ENCODE results near the gene EIPR1.
A peak's percentile ranks its signal among the peaks of the same experiment; 100 is the strongest.
"Not testable (repeated sequence)": the region's sequence is repeated elsewhere in the genome, so short reads cannot be mapped to it uniquely, and the experiment has no call there.

The EIPR1 gene

DNA sequence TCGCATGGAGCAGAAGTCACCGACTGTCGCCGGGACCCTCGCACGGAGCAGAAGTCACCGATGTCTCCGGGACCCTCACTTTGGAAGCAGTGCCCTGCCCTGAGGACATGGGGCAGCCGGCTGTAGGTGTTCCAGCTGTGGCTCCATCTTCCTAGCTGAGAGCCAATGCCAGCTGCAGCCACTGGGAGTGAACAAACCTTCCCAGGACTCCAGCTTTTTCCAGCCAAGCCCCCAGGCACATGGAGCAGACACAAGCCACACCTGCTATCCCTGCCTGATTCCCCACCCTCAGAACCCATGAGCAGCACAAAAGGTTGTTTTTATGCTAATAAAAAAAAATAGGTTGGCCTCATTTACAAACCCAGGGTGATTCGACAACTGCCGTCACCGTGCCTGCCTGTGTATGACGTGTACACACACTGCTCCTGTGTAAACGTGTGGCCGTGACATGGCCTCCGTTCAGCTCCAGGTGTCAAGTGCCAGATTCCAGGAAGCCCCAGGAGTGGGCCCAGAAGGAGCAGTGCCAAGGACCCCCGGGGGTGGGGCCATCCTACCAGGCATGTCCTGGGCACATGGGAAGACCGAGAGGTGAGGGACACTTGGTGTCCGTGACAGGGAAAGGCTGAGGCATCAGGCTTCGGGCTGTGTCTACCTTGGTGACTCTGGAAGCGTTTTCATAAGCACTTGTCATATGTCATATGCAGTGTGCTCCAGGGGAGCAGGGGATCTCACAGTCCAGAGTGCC, 91.5 kb downstream of the EIPR1 start:
- no peak for DNase-seq

DNA sequence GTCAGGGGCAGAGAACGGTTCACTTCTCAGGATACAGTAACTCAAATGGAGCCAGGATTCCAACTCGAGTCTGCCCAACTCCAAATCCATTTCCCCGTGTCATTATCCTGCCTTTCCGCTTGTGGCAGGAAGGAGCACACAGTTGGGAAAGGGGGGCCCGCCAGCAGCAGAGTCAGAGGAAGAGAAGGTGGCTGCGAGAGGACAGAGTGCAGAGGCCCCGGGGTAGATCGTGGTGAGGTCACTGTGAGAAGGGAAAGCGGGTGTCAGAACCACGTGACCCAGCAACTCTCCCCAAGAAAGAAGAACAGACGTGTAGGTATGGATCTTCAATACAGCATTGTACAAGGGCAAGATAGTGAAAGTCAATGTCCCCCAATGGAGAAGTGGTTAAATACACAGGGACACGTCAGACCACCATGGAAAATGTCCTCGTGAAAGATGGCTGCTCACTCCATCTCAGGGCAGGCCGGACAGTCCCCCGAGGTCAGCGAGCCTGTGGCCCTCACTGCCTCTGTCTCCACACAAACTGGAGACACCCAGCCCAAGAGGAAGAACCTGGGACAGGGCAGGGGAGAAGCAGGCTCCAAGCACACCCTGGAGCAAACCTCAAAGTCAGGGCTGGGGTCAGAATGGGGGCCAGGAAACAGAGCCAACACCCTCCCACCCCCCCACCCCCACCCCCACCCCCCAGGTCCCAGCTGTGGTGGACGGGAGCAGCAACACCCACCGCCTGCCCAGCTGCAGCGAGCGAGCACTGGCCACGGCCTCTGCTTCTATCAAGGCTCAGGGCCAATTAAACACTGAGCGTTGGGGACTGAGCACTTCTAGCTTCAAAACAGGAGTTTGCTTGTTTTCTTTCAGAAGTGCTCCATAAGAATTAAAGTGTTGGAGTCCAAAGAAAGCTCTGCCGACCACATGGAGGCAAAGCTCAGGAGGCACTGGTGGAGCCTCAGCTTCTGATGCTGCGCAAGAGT, 92.7 kb downstream of the EIPR1 start:
- DNase-seq: no peak

DNA sequence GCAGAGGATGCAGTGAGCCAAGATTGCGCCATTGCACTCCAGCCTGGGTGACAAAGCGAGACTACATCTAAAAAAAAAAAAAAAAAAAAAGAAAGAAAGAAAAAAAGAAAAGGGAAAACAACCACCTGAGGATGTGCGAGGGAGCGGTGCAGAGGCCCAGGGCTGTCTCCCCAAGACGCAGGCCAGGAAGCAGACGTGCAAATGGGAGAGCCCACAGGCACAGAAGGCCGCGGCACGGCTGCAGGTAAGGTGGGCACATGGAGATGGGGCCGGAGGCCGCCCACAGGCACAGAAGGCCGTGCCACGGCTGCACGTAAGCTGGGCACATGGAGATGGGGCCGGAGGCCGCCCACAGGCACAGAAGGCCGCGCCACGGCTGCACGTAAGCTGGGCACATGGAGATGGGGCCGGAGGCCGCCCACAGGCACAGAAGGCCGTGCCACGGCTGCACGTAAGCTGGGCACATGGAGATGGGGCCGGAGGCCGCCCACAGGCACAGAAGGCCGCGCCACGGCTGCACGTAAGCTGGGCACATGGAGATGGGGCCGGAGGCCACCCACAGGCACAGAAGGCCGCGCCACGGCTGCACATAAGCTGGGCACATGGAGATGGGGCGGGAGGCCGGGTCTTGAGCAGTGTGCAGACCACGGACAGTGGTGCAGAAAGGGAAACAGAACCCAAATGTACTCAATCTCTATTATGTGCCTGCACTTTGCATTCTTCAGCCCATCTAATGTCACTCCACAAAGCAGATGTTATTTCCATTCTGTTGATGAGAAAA, 93.6 kb downstream of the EIPR1 start:
- not testable (repeated sequence) for DNase-seq

DNA sequence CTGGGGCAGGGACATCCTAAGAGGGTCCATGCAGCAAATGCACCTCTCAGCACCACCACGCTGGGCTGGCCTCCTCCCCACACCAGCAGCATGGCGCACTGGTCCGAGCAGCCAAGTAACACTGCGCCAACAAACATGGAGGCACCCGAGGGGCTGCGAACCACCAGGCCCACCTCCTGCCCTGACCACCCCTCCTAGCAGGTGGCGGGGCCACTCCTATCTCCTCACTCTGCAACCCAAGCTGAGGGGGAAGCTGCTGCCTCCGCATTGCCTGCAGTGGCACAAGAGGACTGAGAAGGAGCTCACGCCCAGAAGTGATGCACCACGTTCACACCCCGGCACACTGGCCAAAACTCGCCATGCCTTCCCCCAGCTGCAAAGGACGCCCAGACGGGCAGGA, 94.4 kb downstream of the EIPR1 start:
- DNase-seq: no peak

DNA sequence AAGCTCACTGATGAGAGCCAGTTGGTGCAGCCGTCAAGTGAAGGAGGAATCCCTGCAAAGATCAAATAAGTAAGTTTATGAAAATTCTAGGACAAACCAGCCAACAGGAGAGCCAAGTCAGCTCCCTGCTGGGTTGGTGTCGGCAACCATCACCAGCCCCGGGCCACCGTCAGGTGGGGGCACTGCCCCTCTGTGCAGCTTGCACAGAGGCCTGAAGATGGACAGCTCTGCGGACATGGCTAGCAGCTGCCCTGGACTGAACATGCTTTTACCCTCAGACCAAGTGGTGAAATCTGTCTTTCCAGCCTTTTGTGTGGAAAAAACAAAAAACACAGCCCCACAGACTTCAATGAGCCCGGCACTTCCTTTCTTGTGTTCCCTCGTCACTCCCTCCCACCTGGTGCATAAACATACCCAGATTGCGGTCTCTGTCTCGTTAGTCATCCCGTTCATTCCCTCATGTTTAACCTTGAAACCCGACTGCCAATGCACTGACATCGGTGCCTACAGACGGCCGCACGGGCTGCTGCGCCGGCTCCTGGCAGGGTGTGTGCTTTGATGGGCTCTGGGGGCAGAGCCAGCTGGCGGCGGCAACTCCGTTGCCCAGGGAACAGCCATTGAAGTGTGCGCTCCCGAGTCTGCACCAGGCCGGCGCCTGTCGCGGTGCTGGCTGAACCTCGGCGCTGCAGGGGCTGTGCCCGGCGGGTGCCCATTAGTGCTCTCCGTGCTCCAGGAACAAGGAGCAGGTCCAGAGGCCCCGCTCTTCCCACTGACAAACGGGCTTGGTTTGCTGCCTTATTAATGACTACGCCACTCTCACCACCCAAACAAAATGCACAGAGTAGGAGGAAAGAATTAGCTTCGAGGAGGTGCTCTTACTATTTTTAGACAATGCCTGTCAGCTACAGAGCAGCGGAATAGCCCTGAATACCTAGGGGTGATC, 95.3 kb downstream of the EIPR1 start:
- peak; percentile 14 for DNase-seq

DNA sequence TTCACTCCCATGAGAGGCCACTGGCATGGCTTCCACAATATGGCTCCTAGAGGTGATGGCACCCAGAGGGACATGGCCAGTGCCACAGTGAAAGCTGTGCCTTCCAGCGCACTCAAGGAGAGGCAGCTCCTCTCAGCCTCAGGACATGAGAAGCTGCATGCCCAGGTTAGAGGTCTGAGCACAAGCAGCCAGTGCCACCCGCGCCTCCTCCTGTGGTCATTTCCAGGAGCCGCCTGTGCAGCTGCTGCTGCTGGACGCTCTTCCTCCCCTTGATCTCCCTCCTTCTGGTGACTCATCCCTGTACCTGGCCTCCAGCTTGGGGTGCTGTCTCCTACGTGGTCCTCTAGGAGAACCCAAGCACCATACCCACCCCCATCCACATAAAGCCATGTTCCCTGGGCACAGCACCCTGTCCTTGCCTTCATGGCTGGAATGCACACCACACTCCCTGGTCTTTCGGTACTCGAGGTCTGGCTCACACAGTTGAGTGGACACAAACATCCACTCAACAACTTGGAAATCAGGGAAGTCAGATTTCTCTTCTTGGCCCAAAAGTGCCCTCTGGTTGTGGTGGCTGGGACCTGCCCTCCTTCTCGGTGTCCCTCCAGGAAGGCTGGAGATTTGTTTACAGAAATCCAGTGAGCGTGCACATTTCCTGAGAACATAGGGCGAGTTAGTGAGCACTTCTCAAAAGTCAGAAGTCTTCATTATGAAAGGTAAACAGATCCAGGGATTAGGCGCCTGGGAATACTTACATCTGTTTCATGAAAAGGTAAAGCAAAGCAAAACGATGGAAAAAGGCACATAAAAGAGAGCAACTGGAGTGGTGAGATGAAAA, 96.7 kb downstream of the EIPR1 start:
- no peak for DNase-seq

DNA sequence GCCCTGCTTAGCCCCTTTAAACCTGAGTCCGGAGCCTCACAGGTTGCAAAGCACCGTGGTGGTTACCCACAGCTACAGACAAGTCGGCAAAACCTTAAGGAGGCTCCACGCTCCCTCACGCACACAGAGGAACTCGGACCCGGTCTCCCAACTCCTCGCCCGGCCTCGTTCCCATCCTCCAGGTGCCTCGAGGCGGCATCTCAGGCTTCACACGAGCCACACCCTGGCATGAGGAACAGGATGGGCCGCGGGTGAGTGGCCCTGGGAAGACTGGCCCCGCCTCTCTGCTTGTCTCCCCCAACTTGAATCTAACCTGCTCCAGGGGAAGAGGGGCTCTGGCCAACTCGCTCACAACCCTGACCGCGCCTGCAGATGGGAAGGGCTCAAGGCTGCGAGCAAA, 97.4 kb downstream of the EIPR1 start:
- no peak for DNase-seq

DNA sequence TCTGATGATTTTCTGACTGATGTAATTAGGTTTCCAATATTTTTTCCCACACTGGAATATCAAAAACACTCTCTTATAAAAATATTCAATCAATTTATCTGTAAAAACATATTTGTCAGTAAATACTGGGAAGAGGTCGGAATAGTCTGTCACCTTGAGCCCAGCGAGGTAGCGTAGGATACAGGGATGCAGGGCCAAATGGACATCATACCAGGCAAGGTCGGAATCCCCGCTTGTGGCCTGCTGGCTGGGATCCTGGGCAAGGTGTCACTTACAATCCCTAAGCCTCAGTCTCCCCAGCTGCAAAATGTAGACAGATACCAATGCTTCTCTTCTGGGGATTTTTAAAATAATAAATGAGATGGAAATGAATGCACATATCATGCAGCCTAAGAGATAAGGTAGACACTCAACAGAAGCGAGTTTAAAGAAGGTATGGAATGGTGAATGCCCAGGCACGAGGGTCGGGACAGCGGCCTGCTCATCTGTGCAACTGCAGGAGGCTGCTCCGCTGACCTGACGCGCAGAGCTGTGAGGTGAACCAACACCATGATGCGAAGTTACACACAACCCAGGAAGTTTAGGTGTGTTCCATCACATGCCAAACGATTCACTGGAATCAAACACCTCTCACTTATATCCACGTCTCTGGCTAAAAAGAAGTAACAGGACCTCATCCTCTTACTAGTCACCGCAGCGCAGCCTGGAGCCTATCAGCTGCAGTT, 98.2 kb downstream of the EIPR1 start:
- DNase-seq: no peak

DNA sequence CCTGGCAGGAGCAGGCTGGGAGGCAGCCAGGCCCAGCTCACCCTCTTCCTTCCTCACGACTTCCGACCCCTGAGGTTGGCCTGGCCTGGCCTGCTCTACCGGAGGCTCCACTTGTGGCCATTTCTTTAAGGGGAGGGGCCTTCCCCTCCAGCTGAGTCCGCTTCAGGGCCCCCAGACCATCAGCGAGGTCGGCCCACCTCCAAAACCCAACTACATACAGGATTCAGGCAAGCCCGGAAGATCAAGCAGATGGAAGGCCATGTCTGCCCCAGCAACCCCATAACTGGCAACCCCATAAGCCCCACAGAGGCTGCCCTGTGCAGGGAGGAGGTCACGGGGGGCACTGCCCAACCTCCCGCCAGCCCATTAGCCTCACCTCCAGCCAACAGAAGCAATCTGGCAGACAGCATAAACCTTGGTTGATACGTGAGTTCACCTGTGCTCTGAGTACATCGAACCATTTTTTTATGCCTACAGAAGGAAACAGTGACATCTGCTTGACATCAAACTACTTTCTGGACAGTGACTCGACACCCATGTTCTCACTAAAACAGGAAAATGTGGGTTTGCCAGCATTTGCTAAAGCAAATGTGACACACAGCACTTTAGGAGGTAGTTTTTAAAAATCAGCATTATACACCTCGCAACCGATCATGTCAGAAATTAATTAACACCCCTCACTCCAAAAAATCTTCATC, 98.9 kb downstream of the EIPR1 start:
- no peak for DNase-seq

DNA sequence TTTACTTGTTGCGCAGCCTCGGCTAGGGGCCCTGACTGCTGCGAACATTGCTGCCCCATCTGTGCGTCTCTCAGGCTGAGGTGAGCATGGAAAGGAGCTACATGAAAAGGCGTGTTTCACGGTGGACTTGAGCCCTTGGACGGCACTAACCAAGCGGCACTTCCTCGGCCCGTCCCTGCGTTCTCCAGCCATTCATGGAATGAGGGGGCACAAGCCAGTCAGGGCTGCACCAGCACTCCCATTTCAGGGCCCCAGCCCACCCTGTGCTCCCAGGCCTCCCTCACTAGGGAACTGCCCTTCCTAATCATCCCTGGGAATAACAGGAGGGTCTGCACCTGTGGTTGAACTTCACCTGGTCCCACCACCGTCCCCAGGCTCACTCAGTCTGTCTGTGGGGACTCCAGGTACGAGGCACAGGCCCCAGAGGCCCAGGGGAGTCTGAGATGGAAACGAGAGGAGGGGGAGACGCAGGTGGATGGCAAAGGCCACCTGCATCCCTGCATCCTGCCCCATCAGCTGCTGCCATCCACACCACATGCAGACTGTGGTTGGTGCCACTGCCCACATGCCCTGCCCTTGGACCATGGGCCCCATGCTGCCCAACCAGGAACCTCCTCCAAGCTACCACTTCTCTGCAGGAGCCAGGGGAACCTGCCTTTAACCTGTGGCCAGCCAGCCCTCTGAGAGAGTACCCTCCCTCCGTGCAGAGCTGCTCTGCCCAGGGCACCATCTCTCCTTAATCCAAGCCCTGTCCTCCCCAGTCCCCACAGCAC, 99.7 kb downstream of the EIPR1 start:
- no peak for DNase-seq

DNA sequence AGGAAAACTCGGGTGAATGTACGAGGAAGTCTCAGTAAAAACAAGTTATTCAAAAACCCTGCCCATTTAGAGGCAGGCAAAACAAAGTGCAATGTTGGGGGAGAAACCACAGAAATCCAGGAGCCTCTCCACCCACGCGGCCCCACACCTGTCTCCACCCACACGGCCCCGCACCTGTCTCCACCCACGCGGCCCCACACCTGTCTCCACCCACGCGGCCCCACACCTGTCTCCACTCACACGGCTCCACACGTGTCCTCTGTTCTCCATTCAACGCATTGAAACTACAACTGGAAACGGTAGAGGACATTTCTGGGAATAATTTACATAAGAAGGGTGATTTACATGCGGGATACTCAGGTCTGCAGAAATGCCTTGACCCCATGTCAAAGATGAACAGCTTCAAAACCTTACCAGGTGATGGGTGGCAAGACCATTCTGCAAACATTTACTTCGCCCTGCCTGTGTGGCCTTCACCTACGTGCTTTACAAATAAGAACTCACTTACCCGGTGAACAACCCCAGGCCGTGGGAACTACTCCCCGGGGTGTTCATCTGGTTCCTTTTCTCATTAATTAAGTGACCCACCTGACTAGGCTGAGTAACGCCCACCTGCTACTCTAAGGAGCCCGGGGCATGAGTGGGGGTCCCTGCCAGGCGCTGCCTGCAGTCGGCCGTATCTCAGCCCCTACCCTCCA, 100.4 kb downstream of the EIPR1 start:
- no peak for DNase-seq

DNA sequence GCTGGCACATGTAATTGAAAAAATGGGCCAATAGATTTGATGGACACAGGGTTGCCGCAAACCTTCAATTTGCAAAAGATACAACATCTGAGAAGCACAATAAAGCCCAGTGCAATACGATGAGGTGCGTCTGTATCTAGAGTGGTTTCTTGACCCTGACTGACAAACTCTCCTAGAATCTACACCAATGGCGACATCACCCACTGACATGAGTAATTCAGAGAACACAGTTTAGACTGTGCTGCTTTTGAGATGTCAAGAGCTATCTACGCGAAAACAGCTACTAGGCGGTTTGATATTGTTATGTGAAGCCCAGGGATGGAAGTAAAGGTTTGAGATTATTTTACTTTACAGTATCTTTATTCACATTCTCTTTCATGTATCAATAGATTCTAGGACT, 104.9 kb downstream of the EIPR1 start:
- DNase-seq: no peak

DNA sequence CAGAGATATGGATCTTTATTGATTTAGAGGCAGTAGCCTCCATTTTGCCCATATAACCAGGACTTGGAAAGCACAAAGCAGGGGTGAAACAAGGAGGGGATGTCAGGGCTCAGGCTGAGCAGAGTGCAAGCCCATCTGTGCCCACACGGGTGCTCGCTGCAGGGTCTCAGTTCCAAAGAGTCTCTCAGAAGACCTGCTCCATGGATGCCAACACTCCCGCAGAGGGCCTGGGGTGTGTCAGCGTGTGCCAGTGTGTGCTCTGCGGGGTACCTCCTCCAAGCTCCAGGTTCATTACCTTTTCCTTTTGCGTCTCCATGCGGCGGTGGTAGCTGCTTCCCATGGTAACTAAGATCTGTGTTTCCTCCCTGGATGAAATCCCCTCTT, 107.5 kb downstream of the EIPR1 start:
- DNase-seq: no peak

DNA sequence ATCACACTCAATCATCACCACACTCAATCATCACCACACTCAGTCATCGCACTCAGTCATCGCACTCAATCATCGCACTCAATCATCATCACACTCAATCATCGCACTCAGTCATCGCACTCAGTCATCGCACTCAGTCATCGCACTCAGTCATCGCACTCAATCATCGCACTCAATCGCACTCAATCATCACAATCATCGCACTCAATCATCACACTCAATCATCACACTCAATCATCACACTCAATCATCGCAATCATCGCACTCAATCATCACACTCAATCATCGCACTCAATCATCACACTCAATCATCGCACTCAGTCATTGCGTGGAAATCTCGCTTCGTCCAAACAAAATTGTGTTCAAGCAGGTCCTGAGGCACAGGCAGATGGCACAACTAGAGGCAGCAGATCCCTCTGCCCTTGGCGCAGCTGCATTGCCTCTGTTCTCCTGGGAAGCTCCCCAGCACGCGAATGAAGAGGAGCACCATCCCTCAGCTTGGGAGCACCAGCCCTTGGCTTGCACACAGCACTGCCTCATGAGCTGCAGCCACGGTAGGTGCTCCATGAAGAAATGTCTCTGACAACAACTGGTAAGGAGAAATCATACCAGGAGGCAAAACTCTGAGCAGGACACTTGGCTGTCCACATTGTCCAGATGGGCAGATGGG, 108.1 kb downstream of the EIPR1 start:
- DNase-seq: no peak

DNA sequence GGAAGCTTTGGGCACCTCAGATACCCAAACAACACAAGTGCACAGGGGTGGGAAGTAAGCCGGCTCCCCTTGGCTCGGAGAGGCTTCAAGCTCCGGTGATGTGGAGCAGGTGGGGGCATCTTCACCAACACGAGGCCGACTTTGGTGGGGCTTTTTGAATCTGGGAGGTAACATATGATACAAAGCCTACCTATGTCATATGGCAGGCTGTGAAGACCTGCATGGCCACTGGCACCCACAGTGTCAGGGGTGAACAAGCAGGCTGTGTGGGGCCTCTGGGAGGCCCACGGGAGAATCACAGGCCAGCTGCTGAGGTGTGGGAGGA, 109.0 kb downstream of the EIPR1 start:
- no peak for DNase-seq

DNA sequence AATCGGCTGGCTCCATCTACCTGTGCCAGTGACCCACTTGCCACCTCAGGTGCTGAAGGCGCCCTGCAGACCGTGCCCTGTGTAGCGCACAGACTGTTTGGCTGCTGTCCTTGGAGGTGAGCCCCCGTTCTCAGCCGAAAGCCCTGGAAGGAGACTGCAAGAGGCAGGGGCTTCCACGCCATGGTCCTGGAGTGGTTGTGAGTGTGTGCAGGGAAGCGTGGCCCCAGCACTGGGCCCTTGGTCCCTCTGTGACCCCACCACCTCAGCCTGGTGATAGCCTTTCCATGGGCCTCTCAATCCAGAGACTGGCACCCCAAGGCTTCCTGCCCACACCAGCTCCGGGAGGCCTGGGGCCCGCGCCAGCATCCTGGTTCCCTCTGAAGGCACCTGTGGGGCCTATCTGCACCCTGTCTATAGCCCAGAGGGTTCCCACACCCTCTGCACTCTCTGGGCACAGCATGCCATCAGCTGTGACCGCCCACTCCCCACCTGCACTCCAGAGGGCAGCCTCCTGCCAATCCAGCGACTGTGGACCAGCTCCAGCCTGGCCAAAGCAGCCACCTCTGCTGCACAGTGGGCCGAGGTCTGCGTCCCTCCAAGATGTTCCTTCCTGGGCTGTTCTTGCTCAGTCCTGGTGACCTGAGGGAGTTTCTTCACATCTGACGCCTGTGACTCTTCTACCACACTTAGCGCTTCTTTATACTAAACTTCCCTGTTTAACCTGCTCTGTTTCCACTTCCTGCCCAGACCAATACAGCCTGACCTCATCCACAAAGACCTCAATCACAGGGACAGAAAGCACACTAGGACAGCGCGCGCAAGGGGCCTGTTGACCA, 109.5 kb downstream of the EIPR1 start:
- DNase-seq: no peak
